ENCODE data around the gene RPS3.
A peak's percentile ranks its signal among the peaks of the same experiment; 100 is the strongest.
"Not testable (repeated sequence)": the region's sequence is repeated elsewhere in the genome, so short reads cannot be mapped to it uniquely, and the experiment has no call there.

Gene RPS3

GRCh38 chr11:75380245-75380644 is 19.1 kb upstream of the RPS3 start:
- no peak for DNase-seq (ENCODE audit: low spot score)

GRCh38 chr11:75380716-75381420 is 18.4 kb upstream of the RPS3 start:
- peak; percentile 78 for DNase-seq (ENCODE audit: low spot score)

DNA sequence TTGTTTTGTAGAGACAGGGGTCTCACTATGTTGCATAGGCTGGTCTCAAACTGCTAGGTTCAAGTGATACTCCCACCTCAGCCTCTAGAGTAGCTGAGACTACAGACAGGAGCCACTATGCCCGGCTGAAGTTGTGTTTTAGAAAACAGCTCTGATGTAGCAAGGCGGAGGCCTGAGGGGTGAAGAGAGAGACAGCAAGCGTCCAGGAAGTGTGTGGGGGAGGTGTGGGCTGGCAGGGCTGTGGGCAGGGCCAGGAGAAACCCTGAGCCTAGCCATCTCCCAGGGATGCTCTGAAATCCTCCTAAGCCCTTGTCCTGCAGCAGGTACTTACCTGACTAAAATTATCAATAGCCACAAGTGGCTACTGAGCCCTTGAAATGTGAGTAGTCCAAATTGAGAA is 16.1 kb upstream of the RPS3 start:
- DNase-seq (ENCODE audit: low spot score) = no peak

GRCh38 chr11:75384438-75385080 is 14.8 kb upstream of the RPS3 start:
- DNase-seq (ENCODE audit: low spot score) = peak; percentile 68

DNA sequence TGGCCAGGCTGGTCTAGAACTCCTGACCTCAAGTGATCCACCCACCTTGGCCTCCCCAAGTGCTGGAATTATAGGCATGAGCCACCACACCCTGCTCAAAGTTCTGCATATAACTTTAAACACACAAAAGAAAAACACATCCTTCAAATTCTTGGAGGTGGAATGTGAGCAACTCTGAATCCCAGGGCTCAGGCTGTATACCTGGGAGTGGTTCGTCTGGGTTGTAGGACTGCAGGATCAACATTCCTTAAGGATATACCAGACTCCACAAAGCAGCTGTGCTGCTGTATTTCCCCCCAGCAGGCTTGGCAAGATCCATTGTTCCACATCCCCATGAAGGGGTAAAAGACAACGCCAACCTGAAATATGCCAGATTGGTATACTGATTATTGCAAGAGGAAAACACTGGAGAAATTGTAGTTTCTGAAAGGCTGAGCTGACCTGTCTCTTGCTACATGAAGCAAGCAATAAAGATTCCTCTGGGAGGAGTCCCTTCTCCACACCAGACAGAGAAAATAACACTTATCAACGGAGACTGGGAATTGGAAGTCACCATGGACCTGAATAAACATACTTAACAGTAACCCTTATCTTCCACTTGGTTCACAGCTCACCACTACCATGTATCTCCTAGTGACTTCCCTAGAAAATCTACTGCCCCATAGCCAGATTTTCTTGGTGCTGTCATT is 12.2 kb upstream of the RPS3 start:
- DNase-seq (ENCODE audit: low spot score) = peak; percentile 69

GRCh38 chr11:75387736-75388294 is 11.5 kb upstream of the RPS3 start:
- DNase-seq (ENCODE audit: low spot score) = no peak

DNA sequence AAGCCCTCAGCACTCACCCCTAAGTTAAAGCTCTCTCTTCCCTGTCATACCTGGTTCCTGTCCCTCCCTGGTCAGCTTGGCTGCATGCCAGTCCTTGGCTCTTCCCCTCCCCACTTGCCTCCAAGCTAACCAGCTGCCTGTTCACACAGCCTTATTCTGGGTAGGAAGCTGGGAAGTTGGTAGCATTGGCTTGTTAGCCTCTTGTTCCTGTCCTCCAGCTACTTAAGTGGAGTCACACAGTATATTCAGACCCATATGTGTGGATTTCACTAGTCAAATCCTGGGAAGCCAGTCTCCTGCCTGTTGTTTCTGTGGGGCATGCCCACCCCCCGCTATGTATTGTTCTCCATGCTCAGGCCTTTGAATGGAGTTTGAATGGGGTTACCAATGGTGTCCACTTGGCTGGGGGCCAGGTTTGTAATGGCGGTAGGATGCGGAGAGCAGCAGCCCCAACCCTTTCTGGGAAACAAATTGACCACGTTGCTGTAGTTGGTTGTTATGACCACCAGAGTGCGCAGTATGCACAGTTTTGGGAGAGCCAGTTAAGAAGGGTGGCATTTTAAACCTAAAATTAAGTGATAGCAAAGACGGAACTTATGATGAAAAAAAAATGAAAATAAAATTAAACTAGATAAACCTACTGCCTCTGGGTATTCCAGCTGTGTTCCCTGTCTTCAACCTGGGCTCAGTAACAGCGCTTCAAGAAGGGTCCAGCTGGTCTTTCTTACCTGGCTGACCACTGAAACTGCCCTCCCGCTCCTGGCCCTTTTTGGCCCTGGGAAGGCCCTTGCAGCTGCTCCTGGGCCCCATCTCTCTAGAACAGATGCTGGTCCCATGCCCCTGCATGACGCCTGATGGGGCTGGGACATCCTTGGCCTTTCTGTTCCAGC is 10.7 kb upstream of the RPS3 start:
- DNase-seq (ENCODE audit: low spot score) = peak; percentile 77

DNA sequence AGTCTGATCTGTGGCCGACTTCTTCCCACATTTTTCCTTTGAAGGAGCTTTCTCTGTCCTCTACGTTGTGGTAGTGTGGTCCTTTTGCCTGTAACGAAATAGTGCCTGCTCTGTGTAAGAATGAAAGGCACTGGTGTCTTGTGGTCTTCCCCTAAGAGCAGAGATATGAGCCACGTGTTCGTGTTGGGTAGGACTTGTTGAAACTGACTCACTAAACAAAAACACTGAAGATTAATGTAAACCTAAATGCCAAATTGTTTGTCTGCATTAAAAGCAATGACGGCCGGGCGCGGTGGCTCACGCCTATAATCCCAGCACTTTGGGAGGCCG is 10.1 kb upstream of the RPS3 start:
- no peak for DNase-seq (ENCODE audit: low spot score)

DNA sequence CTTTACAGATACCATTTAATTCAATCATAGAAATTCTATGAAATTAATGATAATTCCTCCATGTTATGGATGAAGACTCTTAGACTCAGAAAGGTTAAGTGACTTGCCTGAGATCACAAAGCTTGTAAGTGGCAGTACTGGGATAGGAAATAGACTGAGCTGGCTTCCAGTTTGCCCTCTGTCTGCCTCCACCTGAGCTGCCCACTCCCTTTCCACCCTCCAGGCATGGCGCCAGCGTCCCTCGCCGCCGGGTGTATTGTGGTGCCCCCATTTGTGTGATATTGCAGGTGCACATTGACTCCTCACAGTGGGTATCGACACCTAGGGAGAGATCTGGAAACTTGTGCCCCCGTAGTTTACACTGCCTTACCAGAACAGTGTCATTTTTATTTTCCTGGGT is 9.4 kb upstream of the RPS3 start:
- DNase-seq (ENCODE audit: low spot score) = no peak

DNA sequence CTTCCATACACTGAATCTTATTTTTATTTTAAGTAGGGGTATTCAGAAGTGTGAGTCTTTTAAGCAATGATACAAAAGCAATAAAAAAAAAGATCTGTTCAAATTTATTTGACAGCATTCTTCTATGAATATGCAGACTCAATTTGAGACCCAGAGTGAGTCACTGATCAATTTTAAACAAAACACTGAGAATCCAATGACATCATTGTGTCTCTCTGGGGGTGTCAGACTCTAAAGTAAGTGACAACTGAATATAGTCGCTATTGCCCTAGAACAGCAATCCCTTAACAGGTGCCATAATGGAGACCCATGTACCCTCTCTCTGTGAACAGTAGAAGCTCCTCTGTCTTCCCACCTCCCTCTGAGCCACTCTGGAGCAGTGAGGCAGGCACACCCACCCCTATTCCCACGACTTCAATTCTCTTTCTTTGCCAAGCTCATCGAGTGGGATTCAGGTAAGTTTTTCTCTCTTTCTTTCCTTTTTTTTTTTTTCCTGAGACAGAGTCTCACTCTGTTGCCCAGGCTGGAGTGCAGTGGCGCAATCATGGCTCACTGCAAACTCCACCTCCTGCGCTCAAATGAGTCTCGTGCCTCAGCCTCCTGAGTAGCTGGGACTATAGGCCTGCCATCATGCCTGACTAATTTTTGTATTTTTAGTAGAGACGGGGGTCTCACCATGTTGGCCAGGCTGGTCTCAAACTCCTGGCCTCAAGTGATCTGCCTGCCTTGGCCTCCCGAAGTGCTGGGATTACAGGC is 5.1 kb upstream of the RPS3 start:
- DNase-seq (ENCODE audit: low spot score) = no peak

DNA sequence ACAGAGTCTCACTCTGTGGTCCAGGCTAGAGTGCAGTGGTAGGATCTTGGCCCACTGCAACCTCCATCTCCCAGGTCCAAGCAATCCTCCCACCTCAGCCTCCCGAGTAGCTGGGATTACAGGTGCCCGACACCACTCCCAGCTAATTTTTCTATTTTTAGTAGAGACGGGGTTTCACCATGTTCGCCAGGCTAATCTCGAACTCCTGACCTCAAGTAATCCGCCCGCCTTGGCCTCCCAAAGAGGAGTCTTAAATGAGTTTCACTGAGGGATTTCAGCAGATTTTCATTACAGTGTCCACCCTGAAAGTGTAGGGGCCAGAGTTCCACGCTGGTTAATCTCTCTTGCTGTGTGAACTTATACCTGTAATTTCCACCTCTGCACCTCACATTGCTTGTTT is 412 bp upstream of the RPS3 start:
- DNase-seq (ENCODE audit: low spot score) = no peak

GRCh38 chr11:75400146-75400865 is 988 bp downstream of the RPS3 start:
- DNase-seq (ENCODE audit: low spot score) = peak; percentile 30

GRCh38 chr11:75402002-75402773 is 2.9 kb downstream of the RPS3 start:
- no peak for DNase-seq (ENCODE audit: low spot score)

- no peak for DNase-seq (ENCODE audit: low spot score)
These were observed 3.7 kb downstream of the RPS3 start for GRCh38 chr11:75403037-75403436.

DNA sequence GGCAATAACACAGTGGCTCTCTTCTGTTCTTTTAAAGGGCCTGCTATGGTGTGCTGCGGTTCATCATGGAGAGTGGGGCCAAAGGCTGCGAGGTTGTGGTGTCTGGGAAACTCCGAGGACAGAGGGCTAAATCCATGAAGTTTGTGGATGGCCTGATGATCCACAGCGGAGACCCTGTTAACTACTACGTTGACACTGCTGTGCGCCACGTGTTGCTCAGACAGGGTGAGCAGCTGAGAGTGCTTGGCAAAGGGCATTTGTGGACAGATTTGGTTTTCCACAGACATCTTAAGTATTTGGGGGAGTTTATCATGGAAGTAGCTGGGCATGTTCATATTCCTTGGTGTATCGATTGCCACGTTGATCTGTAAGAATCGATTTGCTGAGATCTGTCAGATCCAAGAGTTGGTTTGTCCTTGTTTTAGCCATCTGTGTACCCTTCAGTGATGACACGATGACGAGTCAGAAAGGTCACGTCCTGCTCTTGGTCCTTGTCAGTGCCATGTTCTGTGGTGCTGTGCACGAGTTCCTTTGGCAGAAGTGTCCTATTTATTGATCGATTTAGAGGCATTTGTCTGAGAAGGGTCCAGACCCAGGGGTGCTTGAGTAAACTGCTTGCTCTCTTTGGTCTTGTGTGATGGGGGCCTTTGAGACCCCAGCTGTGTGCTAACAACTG is 4.8 kb downstream of the RPS3 start:
- no peak for DNase-seq (ENCODE audit: low spot score)

- peak; percentile 44 for DNase-seq (ENCODE audit: low spot score)
These were observed 7.0 kb downstream of the RPS3 start for GRCh38 chr11:75406338-75406777.

GRCh38 chr11:75408957-75409219 is 9.6 kb downstream of the RPS3 start:
- no peak for DNase-seq (ENCODE audit: low spot score)

GRCh38 chr11:75409971-75410370 is 10.7 kb downstream of the RPS3 start:
- DNase-seq (ENCODE audit: low spot score) = not testable (repeated sequence)

DNA sequence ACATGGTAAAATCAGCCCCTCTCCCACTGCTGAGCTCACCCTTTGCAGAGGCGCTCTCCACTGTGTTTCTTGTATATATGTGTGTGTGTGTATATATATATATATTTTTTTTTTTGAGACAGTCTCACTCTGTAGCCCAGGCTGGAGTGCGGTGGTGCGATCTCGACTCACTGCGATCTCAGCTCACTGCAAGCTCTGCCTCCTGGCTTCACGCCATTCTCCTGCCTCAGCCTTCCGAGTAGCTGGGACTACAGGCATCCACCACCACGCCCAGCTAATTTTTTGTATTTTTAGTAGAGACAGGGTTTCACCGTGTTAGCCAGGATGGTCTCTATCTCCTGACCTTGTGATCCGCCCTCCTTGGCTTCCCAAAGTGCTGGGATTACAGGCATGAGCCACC is 13.8 kb downstream of the RPS3 start:
- not testable (repeated sequence) for DNase-seq (ENCODE audit: low spot score)

- DNase-seq (ENCODE audit: low spot score) = no peak
These were observed 14.5 kb downstream of the RPS3 start for GRCh38 chr11:75413864-75414263.
